ENCODE results near the gene CORO2A. TPM values are rescaled to one million over a fixed set of nuclear protein-coding genes. Genes with fewer than 3 reads are reported as not detected.

Gene CORO2A
- total and polyA plus RNA-seq, 2 of the 13 experiments (the other 11 are each of a cell fraction or from before 2014, with no cell fraction given): 14.4 to 15.3 TPM

- TF ChIP-seq NFAT5 (CRISPR knock-in tag; IDR thresholded peaks at IDR 0.05) (no peak), ZNF235 (CRISPR knock-in tag; IDR thresholded peaks at IDR 0.05; ENCODE audit: borderline replicate concordance) (no peak), ZFP62 (CRISPR knock-in tag; IDR thresholded peaks at IDR 0.05) (no peak), HBP1 (CRISPR knock-in tag; IDR thresholded peaks at IDR 0.05; ENCODE audit: low read depth) (0 out of 2 replicates have a peak, but pooled peaks have one; percentile 55), YEATS4 (CRISPR knock-in tag; IDR thresholded peaks at IDR 0.05; ENCODE audit: borderline replicate concordance) (peak; percentile 69; the same call in 1 of the 2 replicates), TBL1XR1 (IDR thresholded peaks at IDR 0.05; ENCODE audit: borderline replicate concordance, low read length, partially characterized antibody) (no peak), RAD21 (CRISPR knock-in tag; IDR thresholded peaks at IDR 0.05) (no peak; the same call in 1 of the 2 replicates), ZSCAN31 (CRISPR knock-in tag; IDR thresholded peaks at IDR 0.05; ENCODE audit: low read depth) (peak; percentile 32; the same call in 1 of the 2 replicates), NFIC (IDR thresholded peaks at IDR 0.05; ENCODE audit: low read length) (no peak), ZNF18 (CRISPR knock-in tag; IDR thresholded peaks at IDR 0.05; ENCODE audit: insufficient replicate concordance) (no peak), PTBP1 (IDR thresholded peaks at IDR 0.05; ENCODE audit: low read depth, low read length, poor library complexity, severe bottlenecking) (no peak), RORA (CRISPR knock-in tag; IDR thresholded peaks at IDR 0.05) (no peak), ZNF329 (CRISPR knock-in tag; IDR thresholded peaks at IDR 0.05; ENCODE audit: low read depth) (no peak), JUNB (CRISPR knock-in tag; IDR thresholded peaks at IDR 0.05; ENCODE audit: borderline replicate concordance) (no peak)
- TF ChIP-seq, protein P1, sequence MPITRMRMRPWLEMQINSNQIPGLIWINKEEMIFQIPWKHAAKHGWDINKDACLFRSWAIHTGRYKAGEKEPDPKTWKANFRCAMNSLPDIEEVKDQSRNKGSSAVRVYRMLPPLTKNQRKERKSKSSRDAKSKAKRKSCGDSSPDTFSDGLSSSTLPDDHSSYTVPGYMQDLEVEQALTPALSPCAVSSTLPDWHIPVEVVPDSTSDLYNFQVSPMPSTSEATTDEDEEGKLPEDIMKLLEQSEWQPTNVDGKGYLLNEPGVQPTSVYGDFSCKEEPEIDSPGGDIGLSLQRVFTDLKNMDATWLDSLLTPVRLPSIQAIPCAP (CRISPR knock-in tag; IDR thresholded peaks at IDR 0.05; ENCODE audit: low read depth): no peak
- TF ChIP-seq, protein P2, sequence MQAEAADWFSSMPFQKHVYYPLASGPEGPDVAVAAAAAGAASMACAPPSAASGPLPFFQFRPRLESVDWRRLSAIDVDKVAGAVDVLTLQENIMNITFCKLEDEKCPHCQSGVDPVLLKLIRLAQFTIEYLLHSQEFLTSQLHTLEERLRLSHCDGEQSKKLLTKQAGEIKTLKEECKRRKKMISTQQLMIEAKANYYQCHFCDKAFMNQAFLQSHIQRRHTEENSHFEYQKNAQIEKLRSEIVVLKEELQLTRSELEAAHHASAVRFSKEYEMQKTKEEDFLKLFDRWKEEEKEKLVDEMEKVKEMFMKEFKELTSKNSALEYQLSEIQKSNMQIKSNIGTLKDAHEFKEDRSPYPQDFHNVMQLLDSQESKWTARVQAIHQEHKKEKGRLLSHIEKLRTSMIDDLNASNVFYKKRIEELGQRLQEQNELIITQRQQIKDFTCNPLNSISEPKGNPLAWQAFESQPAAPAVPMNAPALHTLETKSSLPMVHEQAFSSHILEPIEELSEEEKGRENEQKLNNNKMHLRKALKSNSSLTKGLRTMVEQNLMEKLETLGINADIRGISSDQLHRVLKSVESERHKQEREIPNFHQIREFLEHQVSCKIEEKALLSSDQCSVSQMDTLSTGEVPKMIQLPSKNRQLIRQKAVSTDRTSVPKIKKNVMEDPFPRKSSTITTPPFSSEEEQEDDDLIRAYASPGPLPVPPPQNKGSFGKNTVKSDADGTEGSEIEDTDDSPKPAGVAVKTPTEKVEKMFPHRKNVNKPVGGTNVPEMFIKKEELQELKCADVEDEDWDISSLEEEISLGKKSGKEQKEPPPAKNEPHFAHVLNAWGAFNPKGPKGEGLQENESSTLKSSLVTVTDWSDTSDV (CRISPR knock-in tag; IDR thresholded peaks at IDR 0.05): no peak
These were observed 46.1 kb downstream of the CORO2A start (continued) for GRCh38 chr9:98146101-98146991.

Measured in HepG2 (cell line).